Gastrocnemius medialis (tissue), 4 donors: ENCODE data around the gene PROC. TPM values are rescaled to one million over a fixed set of nuclear protein-coding genes. Genes with fewer than 3 reads are reported as not detected.

Experiments
- ATAC-seq, 2 donors: fragments of 150-250 bp; one replicate each; pipeline ENCODE4 v1.9.1; 2016
- DNase-seq, 2 donors: peaks; one replicate each; pipeline ENCODE4 v3.0.0-alpha.2; 2019
- H3K27ac ChIP-seq, 4 donors: fragments of 200-600 bp; sonication (generic); 1 replicate in 1 of 4; 2 replicates in 3 of 4; pipeline ENCODE4 v1.5.1; 2016 to 2018; ENCODE audit warnings: mild to moderate bottlenecking in 2 of 4, moderate library complexity in 1 of 4
- H3K27me3 ChIP-seq, 3 donors: fragments of 200-600 bp; sonication (generic) in 2 of 3; 1 replicate in 1 of 3; 2 replicates in 2 of 3; pipeline versions ENCODE4 v1.5.1 to v1.6.0; 2016 to 2019; ENCODE audit warnings: mild to moderate bottlenecking in 1 of 3, moderate library complexity in 1 of 3
- H3K36me3 ChIP-seq, 2 donors: fragments of 200-600 bp; sonication (generic) in 1 of 2; one replicate each; pipeline ENCODE4 v1.5.1; 2017 to 2018
- H3K4me1 ChIP-seq, 2 donors: fragments of 200-600 bp; sonication (generic) in 1 of 2; one replicate each; pipeline ENCODE4 v1.5.1; 2016 to 2017; ENCODE audit warnings: mild to moderate bottlenecking in 2 of 2
- H3K4me3 ChIP-seq, 4 donors: fragments of 200-600 bp; sonication (generic) in 3 of 4; 1 replicate in 1 of 4; 2 replicates in 3 of 4; pipeline ENCODE4 v1.5.1; 2016 to 2019; ENCODE audit warnings: mild to moderate bottlenecking in 2 of 4
- H3K9me3 ChIP-seq, 3 donors: fragments of 200-600 bp; sonication (generic) in 2 of 3; 1 replicate in 1 of 3; 2 replicates in 2 of 3; pipeline ENCODE4 v1.5.1; 2016 to 2019
- POLR2A ChIP-seq, 2 donors: fragments of 450-650 bp; IDR thresholded peaks; one replicate each; pipeline ENCODE4 v1.6.1; 2017; ENCODE audit warnings: antibody characterized with exemption in 2 of 2, mild to moderate bottlenecking in 2 of 2, moderate library complexity in 2 of 2
- in situ Hi-C, 4 donors: fragments of 200-750 bp; cut with MboI; loops; one replicate each; pipeline versions ENCODE4 v1.15.0 to v1.8.0; 2017; ENCODE audit warnings: low sequenced_read_pairs in 4 of 4
- intact Hi-C: fragments of 100-400 bp; cut with DNase I; formaldehyde crosslinking; loops from one replicate; pipeline ENCODE4 v1.15.1; 2023; ENCODE audit warnings: low total_unique reads
- total RNA-seq, 4 donors: library from RNA; depleted of rRNA; stranded (reverse); fragments of >200 nt; gene quantifications; one replicate each; pipeline versions ENCODE4 v1.1.0 to v1.2.3, GENCODE V29; 2016
- TF ChIP-seq, protein P1 (sequence below), 5 experiments: fragments of 450-650 bp in 3 of 5; fragments of 200-600 bp in 2 of 5; sonication (generic) in 2 of 5; IDR thresholded peaks in 4 of 5; conservative IDR thresholded peaks in 1 of 5; 1 replicate in 4 of 5; 2 replicates in 1 of 5; pipeline ENCODE4 v1.5.1; 2016 to 2019; ENCODE audit warnings: antibody characterized with exemption in 5 of 5, mild to moderate bottlenecking in 3 of 5, moderate library complexity in 3 of 5

The PROC gene
- total RNA-seq, result under 1 TPM in 2 of 4 donors, not detected in 2; 0.29 to 0.58 TPM

DNA sequence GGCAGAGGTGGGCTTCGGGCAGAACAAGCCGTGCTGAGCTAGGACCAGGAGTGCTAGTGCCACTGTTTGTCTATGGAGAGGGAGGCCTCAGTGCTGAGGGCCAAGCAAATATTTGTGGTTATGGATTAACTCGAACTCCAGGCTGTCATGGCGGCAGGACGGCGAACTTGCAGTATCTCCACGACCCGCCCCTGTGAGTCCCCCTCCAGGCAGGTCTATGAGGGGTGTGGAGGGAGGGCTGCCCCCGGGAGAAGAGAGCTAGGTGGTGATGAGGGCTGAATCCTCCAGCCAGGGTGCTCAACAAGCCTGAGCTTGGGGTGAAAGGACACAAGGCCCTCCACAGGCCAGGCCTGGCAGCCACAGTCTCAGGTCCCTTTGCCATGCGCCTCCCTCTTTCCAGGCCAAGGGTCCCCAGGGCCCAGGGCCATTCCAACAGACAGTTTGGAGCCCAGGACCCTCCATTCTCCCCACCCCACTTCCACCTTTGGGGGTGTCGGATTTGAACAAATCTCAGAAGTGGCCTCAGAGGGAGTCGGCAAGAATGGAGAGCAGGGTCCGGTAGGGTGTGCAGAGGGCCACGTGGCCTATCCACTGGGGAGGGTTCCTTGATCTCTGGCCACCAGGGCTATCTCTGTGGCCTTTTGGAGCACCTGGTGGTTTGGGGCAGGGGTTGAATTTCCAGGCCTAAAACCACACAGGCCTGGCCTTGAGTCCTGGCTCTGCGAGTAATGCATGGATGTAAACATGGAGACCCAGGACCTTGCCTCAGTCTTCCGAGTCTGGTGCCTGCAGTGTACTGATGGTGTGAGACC lies at the start of gene PROC:
Gene PROC, plus strand, starts transcription at position 128 of the 812 bp plus-strand sequence. CDS start 1,516 bp downstream, outside the sequence.
- intact Hi-C loops, result loop anchor here (10.0 kb wide), 2 partner anchors 224 to 764 kb away; partner anchors contain the start of gene GYPC
- Histone ChIP-seq H3K36me3 (no peaks in the 10 kb centered on the region), H3K27ac (no peak within 1 kb of the TSS), H3K4me3 (no peak within 1 kb of the TSS), H3K4me1 (peaks cover 8 to 11% of the 10 kb centered on the region in 2 donors), H3K27me3 (peaks cover 19 to 24% (median 19%) of the 10 kb centered on the region in 3 donors), H3K9me3 (no peaks in the 10 kb centered on the region)
- ATAC-seq, result no peak
- in situ Hi-C loops, result loop anchor here in 1 of 4 donors (25.0 kb wide), 1 partner anchor 331 kb away; no protein-coding TSS in a partner anchor
- TF ChIP-seq POLR2A (IDR thresholded peaks at IDR 0.05), result no peak
- TF ChIP-seq, protein P1, sequence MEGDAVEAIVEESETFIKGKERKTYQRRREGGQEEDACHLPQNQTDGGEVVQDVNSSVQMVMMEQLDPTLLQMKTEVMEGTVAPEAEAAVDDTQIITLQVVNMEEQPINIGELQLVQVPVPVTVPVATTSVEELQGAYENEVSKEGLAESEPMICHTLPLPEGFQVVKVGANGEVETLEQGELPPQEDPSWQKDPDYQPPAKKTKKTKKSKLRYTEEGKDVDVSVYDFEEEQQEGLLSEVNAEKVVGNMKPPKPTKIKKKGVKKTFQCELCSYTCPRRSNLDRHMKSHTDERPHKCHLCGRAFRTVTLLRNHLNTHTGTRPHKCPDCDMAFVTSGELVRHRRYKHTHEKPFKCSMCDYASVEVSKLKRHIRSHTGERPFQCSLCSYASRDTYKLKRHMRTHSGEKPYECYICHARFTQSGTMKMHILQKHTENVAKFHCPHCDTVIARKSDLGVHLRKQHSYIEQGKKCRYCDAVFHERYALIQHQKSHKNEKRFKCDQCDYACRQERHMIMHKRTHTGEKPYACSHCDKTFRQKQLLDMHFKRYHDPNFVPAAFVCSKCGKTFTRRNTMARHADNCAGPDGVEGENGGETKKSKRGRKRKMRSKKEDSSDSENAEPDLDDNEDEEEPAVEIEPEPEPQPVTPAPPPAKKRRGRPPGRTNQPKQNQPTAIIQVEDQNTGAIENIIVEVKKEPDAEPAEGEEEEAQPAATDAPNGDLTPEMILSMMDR (IDR thresholded peaks at IDR 0.05 in 4 of 5, conservative IDR thresholded peaks at IDR 0.05 in 1 of 5), result no peak
- no peak for DNase-seq

DNA sequence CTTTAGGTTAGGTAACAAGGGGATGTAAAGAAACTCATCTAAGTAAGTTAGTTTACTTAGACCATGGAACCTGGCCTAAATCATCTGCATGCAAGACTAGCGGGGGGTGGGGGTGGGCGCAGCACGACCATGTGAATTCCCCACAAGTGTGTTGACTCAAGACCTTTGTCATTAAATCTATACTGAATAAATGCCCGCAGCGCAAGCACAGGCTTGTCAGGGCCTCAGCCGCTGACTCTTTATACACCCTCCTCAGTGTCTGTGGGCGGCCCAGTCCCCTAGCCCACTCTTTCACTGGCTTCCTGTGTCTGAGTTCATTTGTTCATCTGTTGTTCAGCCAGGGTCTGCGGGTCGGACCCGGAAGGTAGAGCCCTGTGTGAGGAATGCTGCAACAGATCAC lies 48.2 kb upstream of the PROC start:
- ATAC-seq (no peak), DNase-seq (no peak)
- in situ Hi-C loops, result no loop called here
- Histone ChIP-seq H3K36me3 (no peaks in the 10 kb centered on the region), H3K4me3 (no peak overlapping the region), H3K27me3 (no peaks in the 10 kb centered on the region), H3K27ac (peak overlapping the region in 2 of 4 donors; percentile 59 to 61), H3K4me1 (peaks cover 42 to 50% of the 10 kb centered on the region in 2 donors), H3K9me3 (no peaks in the 10 kb centered on the region)
- intact Hi-C loops, result no loop called here
- TF ChIP-seq POLR2A (IDR thresholded peaks at IDR 0.05), result no peak
- TF ChIP-seq, protein P1 (IDR thresholded peaks at IDR 0.05 in 4 of 5, conservative IDR thresholded peaks at IDR 0.05 in 1 of 5), result no peak

DNA sequence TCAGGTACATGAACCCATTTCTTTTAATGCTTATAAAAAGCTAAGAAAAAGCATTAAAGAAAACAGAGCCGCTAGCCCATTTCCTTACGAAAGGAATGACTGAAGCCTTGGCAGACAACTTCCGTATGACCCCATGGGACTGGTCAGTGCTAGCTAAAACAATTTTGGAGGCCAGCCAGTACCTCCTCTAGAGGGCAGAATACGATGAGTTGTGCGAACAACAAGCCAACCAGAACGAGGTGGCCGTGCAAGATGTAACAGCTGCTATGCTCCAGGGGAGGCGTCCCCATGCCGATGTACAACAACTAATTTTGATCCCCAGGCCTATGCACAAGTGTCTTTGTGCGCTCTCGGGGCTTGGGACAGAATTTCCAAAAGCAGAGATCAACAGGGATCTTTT lies 47.2 kb upstream of the PROC start:
- intact Hi-C loops, result no loop called here
- Histone ChIP-seq H3K27me3 (no peaks in the 10 kb centered on the region), H3K4me3 (peak overlapping the region in 1 of 4 donors; percentile 13), H3K9me3 (no peaks in the 10 kb centered on the region), H3K4me1 (peaks cover 46 to 48% of the 10 kb centered on the region in 2 donors), H3K36me3 (no peaks in the 10 kb centered on the region), H3K27ac (peak overlapping the region; percentile 41 to 61 (median 56))
- in situ Hi-C loops, result no loop called here
- DNase-seq (peak; percentile 51 to 75), ATAC-seq (peak; percentile 84 to 87)
- no peak for TF ChIP-seq POLR2A (IDR thresholded peaks at IDR 0.05)
- TF ChIP-seq, protein P1 (IDR thresholded peaks at IDR 0.05 in 4 of 5, conservative IDR thresholded peaks at IDR 0.05 in 1 of 5), result no peak

DNA sequence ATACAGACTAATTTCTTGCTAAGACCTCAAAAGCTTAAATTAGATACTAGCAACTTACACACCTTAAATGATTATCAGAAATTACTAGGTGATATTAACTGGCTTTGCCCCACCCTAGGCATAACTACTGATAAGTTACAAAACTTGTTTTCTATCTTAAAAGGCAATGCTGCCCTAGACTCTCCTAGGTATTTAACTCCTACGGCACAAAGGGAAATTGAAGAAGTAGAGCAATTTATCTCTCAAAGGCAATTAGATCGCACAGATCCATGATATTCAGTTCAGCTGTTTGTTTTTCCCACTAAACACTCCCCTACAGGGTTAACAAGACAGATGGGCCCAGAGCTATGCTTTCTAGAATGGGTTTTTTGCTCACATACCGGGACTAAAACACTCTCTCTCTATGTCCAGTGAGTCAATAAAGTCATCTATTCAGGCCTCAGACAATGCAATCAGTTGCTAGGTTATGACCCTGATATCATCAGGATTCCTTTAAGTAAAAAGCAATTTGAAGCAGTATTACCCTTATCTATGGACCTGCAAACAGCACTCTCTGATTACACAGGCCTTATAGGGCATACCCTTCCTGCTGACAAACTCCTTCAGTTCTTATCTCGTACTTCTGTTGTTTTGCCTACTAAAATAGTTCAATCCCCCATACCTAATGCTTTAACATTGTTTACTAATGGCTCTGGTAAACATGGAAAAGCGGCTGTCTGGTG lies 44.7 kb upstream of the PROC start:
- Histone ChIP-seq H3K9me3 (no peaks in the 10 kb centered on the region), H3K27me3 (no peaks in the 10 kb centered on the region), H3K4me1 (peaks cover 40 to 48% of the 10 kb centered on the region in 2 donors), H3K4me3 (no peak overlapping the region), H3K27ac (no peak overlapping the region), H3K36me3 (no peaks in the 10 kb centered on the region)
- in situ Hi-C loops (no loop called here), intact Hi-C loops (no loop called here)
- ATAC-seq (no peak), DNase-seq (no peak)
- TF ChIP-seq, protein P1 (IDR thresholded peaks at IDR 0.05 in 4 of 5, conservative IDR thresholded peaks at IDR 0.05 in 1 of 5), result no peak
- TF ChIP-seq POLR2A (IDR thresholded peaks at IDR 0.05), result no peak
